ENCODE measurements around the gene TSPAN14. TPM values are rescaled to one million over a fixed set of nuclear protein-coding genes. Genes with fewer than 3 reads are reported as not detected.

Gene TSPAN14
- total RNA-seq, 1 donor from 2014 or later, result 57.4 TPM

GRCh38 chr10:80537086-80537735 is 83.1 kb downstream of the TSPAN14 start:
- Mint-ChIP-seq H3K9me3 (ENCODE audit: low read depth) (no peaks in the 10 kb centered on the region), H3K4me3 (ENCODE audit: unreplicated experiment) (no peak overlapping the region), H3K27me3 (ENCODE audit: low read depth) (peaks cover 6% of the 10 kb centered on the region), H3K4me1 (ENCODE audit: low read depth) (peaks cover 3% of the 10 kb centered on the region), H3K27ac (ENCODE audit: unreplicated experiment) (no peak overlapping the region), H3K36me3 (ENCODE audit: low read depth) (no peaks in the 10 kb centered on the region)
- no peak for TF ChIP-seq CTCF (IDR thresholded peaks at IDR 0.05)
- peak; percentile 13 for DNase-seq (ENCODE audit: low spot score)

GRCh38 chr10:80537736-80538480 is 83.8 kb downstream of the TSPAN14 start, which contains the start of gene SH2D4B:
TSS of gene SH2D4B (plus strand) at chr10:80537902. CDS start at chr10:80538332, 430 bp downstream.
- Mint-ChIP-seq H3K27me3 (ENCODE audit: low read depth) (peaks cover 6% of the 10 kb centered on the region), H3K27ac (ENCODE audit: unreplicated experiment) (no peak within 1 kb of the TSS), H3K4me1 (ENCODE audit: low read depth) (peaks cover 3% of the 10 kb centered on the region), H3K36me3 (ENCODE audit: low read depth) (no peaks in the 10 kb centered on the region), H3K9me3 (ENCODE audit: low read depth) (no peaks in the 10 kb centered on the region), H3K4me3 (ENCODE audit: unreplicated experiment) (no peak within 1 kb of the TSS)
- peak; percentile 86 for DNase-seq (ENCODE audit: low spot score)
- TF ChIP-seq CTCF (IDR thresholded peaks at IDR 0.05), result no peak

- H3K27ac Mint-ChIP-seq (ENCODE audit: unreplicated experiment), result no peak overlapping the region
- peaks cover 3% of the 10 kb centered on the region for H3K4me1 Mint-ChIP-seq (ENCODE audit: low read depth)
- peaks cover 6% of the 10 kb centered on the region for H3K27me3 Mint-ChIP-seq (ENCODE audit: low read depth)
- H3K9me3 Mint-ChIP-seq (ENCODE audit: low read depth), result no peaks in the 10 kb centered on the region
- peak; percentile 59 for DNase-seq (ENCODE audit: low spot score)
- no peak overlapping the region for H3K4me3 Mint-ChIP-seq (ENCODE audit: unreplicated experiment)
- no peak for TF ChIP-seq CTCF (IDR thresholded peaks at IDR 0.05)
- H3K36me3 Mint-ChIP-seq (ENCODE audit: low read depth), result no peaks in the 10 kb centered on the region
Observed at GRCh38 chr10:80538481-80539185, 84.5 kb downstream of the TSPAN14 start.

GRCh38 chr10:80539421-80540031 is 85.4 kb downstream of the TSPAN14 start:
- no peaks in the 10 kb centered on the region for H3K36me3 Mint-ChIP-seq (ENCODE audit: low read depth)
- no peak for TF ChIP-seq CTCF (IDR thresholded peaks at IDR 0.05)
- no peak overlapping the region for H3K4me3 Mint-ChIP-seq (ENCODE audit: unreplicated experiment)
- H3K9me3 Mint-ChIP-seq (ENCODE audit: low read depth), result no peaks in the 10 kb centered on the region
- peak; percentile 46 for DNase-seq (ENCODE audit: low spot score)
- peaks cover 6% of the 10 kb centered on the region for H3K27me3 Mint-ChIP-seq (ENCODE audit: low read depth)
- H3K27ac Mint-ChIP-seq (ENCODE audit: unreplicated experiment), result no peak overlapping the region
- peaks cover 3% of the 10 kb centered on the region for H3K4me1 Mint-ChIP-seq (ENCODE audit: low read depth)

GRCh38 chr10:80540136-80540535 is 86.0 kb downstream of the TSPAN14 start:
- peaks cover 3% of the 10 kb centered on the region for H3K4me1 Mint-ChIP-seq (ENCODE audit: low read depth)
- no peak overlapping the region for H3K27ac Mint-ChIP-seq (ENCODE audit: unreplicated experiment)
- no peak for DNase-seq (ENCODE audit: low spot score)
- peaks cover 6% of the 10 kb centered on the region for H3K27me3 Mint-ChIP-seq (ENCODE audit: low read depth)
- no peak overlapping the region for H3K4me3 Mint-ChIP-seq (ENCODE audit: unreplicated experiment)
- no peaks in the 10 kb centered on the region for H3K9me3 Mint-ChIP-seq (ENCODE audit: low read depth)
- no peaks in the 10 kb centered on the region for H3K36me3 Mint-ChIP-seq (ENCODE audit: low read depth)
- TF ChIP-seq CTCF (IDR thresholded peaks at IDR 0.05), result no peak
